ENCODE measurements around the gene RFC2.

GRCh38 chr7:74221713-74222112 is 32.5 kb downstream of the RFC2 start:
- TF ChIP-seq YY1 (IDR thresholded peaks at IDR 0.05; ENCODE audit: low read depth, low read length) (no peak), TAF1 (IDR thresholded peaks at IDR 0.05; ENCODE audit: low read depth, low read length) (no peak)

Measured in H1 (cell line).